Activated T-cell treated with anti-CD3 and anti-CD28 coated beads, Interleukin-2, amount 50 U/mL, for 72 hours (primary cell): Measurements from ENCODE around the gene HDGF. TPM values are rescaled to one million over a fixed set of nuclear protein-coding genes. Genes with fewer than 3 reads are reported as not detected.
A peak's percentile ranks its signal among the peaks of the same experiment; 100 is the strongest.

Experiments
- ATAC-seq, 2 donors: fragments of 150-1000 bp; cut with Tn5 transposase; replicated peaks in 1 of 2; 2 replicates each; pipeline ENCODE4 v1.10.0; 2021; ENCODE audit warnings: moderate library complexity in 2 of 2, mild to moderate bottlenecking in 1 of 2
- DNase-seq, 2 donors: peaks; one replicate each; pipeline ENCODE4 v3.0.0; 2021 to 2022; ENCODE audit warnings: mixed read lengths in 1 of 2
- H3K27ac Mint-ChIP-seq: one replicate; pipeline ENCODE4 v1.8.0; 2022; ENCODE audit warnings: mild to moderate bottlenecking, moderate library complexity, mixed read lengths
- H3K27me3 Mint-ChIP-seq: one replicate; pipeline ENCODE4 v1.8.0; 2022; ENCODE audit warnings: low read depth, mixed read lengths
- H3K36me3 Mint-ChIP-seq, 2 donors: one replicate each; pipeline ENCODE4 v1.8.0; 2022; ENCODE audit warnings: mixed read lengths in 2 of 2, mild to moderate bottlenecking in 1 of 2; ENCODE audit not compliant: insufficient read depth in 2 of 2
- H3K4me1 Mint-ChIP-seq: one replicate; pipeline ENCODE4 v1.8.0; 2022; ENCODE audit warnings: low read depth, mixed read lengths
- H3K4me3 Mint-ChIP-seq, 2 donors: one replicate each; pipeline ENCODE4 v1.8.0; 2022; ENCODE audit warnings: mild to moderate bottlenecking in 2 of 2, mixed read lengths in 2 of 2, moderate library complexity in 2 of 2
- H3K9me3 Mint-ChIP-seq, 2 donors: one replicate each; pipeline ENCODE4 v1.8.0; 2022; ENCODE audit warnings: mixed read lengths in 2 of 2
- total RNA-seq, 2 donors: library from RNA; stranded (reverse); gene quantifications; one replicate each; pipeline ENCODE4 v1.2.3, GENCODE V29; 2022

HDGF gene
- total RNA-seq, 2 donors from 2014 or later: 185 to 217 TPM

DNA sequence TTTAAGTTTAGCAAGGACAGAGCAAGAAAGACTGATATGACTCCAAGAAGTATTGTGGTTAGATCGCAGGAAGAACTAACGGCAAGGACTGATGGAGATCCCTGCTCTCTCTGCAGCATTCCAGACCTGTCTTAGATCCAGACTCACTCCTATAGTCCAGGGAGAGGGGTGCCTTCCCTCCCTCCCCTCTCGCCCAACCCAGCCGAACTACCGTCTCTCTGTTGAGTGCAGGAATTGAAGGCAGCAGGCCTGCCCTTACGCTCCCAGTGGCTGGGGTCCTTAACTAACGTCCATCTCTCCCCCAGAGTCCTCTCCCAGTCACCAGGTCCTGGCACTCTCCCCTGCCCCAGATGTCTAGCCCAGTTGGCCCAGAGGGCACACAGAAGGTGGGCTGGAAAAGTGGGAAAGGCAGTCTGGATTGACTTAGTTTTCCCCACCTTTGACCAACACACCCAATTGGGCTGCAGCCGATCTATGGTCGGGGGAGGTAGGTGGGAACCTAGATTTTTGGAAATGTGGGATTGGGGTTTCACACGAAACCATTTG is 47.2 kb downstream of the HDGF start:
- DNase-seq (no peak), ATAC-seq (no peak)
- H3K4me1 Mint-ChIP-seq: peaks cover 33% of the 10 kb centered on the region
- H3K27me3 Mint-ChIP-seq: peaks cover 44% of the 10 kb centered on the region
- no peaks in the 10 kb centered on the region for H3K9me3 Mint-ChIP-seq
- no peaks in the 10 kb centered on the region for H3K36me3 Mint-ChIP-seq
- no peak overlapping the region for H3K27ac Mint-ChIP-seq
- peak overlapping the region; percentile 61 to 95 for H3K4me3 Mint-ChIP-seq

DNA sequence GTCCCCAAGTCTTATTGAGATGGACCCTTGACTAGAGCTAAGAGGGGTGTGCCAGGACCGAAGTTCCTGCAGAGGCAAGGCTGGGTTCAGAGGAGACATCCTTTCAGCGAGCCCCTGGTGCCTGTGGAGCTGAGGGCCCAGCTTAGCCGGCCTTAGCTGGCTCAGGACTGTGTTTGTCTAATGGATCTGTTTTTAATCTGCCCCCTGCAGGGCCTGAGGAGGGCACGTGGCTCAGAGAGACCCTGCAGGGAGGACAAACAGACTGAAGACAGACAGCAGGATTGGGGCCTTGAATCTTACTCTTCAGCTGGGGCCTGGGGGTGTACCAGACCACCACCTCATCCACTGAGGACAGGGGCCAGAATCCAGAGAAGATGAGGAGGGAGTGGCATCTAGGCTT is 47.7 kb downstream of the HDGF start:
- peaks cover 33% of the 10 kb centered on the region for H3K4me1 Mint-ChIP-seq
- H3K27ac Mint-ChIP-seq: no peak overlapping the region
- H3K36me3 Mint-ChIP-seq: no peaks in the 10 kb centered on the region
- ATAC-seq (no peak), DNase-seq (no peak)
- peak overlapping the region; percentile 37 to 95 for H3K4me3 Mint-ChIP-seq
- no peaks in the 10 kb centered on the region for H3K9me3 Mint-ChIP-seq
- H3K27me3 Mint-ChIP-seq: peaks cover 44% of the 10 kb centered on the region

DNA sequence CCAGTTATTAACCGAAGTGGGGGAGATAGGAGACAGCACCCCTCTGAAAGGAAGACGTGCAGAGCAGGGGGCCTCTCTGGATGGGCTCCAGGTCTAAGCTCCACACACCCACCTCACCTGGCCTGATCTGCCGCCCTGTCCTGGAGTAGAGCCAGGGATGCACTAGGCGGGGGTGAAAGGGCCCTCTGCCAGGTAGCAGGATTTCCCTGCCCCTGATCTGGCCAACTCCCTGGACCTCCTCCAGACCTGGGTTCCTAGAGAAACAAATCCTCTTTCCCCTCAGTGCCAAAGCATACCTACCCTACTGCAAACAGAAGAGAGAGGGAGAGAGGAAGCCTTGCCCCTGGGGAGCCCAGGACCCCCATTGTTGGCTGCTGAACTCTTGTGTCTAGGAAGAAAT is 48.1 kb downstream of the HDGF start:
- no peak overlapping the region for H3K4me3 Mint-ChIP-seq
- peaks cover 44% of the 10 kb centered on the region for H3K27me3 Mint-ChIP-seq
- no peak for DNase-seq
- no peak overlapping the region for H3K27ac Mint-ChIP-seq
- no peaks in the 10 kb centered on the region for H3K9me3 Mint-ChIP-seq
- H3K36me3 Mint-ChIP-seq: no peaks in the 10 kb centered on the region
- H3K4me1 Mint-ChIP-seq: peaks cover 33% of the 10 kb centered on the region
- ATAC-seq: no peak

DNA sequence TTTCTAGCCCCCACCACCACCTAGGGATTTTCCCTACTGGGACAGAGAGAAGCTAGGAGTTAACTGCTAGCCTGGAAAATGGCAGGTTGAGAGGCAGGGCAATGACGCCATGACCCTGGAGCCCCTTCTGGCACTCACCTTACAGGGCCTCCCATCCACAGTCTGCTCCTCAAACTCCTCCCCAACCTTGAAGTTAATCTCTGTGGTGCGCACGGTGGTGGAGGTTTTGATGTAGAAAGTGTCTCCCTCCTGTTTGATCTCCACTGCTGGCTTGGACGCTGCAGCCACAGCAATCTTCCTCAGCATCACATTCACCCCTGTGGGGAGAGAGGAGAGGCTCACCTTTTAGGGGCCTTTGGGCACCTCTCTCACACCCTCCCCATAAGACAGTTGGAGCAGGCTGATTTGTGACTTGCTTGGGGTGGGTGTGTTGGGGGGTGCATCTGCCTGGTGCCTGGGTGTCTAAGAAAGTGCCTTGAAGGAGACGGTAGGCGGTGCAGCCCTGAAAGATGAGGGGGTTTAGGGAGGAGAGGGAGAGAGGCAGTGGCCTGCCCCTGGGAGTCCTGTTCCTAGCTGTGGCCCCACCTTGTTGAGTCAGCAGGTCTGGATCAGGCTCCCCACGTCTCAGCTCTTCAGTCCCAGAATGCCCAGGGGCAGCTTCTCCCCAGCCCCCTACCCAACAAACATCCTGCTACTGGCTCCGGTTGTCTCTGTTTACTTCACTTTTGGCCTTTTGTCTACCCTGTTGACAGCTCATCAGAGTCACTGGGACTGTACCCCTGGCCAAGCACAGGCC is 50.5 kb downstream of the HDGF start:
- Mint-ChIP-seq H3K9me3 (no peaks in the 10 kb centered on the region), H3K27me3 (peaks cover 42% of the 10 kb centered on the region)
- DNase-seq: no peak

DNA sequence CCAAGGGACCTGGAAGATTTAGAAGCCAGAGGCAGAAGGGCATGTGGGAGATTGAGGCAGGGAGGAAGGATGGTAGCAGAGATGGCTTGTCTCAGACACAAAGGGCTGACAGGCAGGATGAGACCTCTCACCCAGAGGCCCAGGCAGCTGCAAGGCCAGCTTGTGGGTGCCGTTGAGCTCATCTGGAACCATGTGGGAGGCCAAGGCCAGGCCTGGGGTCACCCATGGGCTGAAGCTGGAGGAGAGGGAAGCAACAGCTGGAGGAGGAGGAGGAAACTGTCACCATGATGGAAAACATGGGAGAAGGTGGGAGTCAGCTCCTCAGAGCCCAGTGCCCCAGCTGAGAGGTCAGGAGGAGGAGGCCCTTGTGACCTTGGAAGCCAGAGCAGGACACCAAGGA is 52.5 kb downstream of the HDGF start:
- H3K27ac Mint-ChIP-seq: no peak overlapping the region
- H3K9me3 Mint-ChIP-seq: no peaks in the 10 kb centered on the region
- H3K27me3 Mint-ChIP-seq: peaks cover 33% of the 10 kb centered on the region
- ATAC-seq: no peak
- peaks cover 8% of the 10 kb centered on the region for H3K4me1 Mint-ChIP-seq
- H3K4me3 Mint-ChIP-seq: no peak overlapping the region
- H3K36me3 Mint-ChIP-seq: no peaks in the 10 kb centered on the region
- no peak for DNase-seq

More for the DNA sequence above, 50.5 kb downstream of the HDGF start:
- no peaks in the 10 kb centered on the region for H3K36me3 Mint-ChIP-seq
- ATAC-seq: no peak
- H3K4me3 Mint-ChIP-seq: no peak overlapping the region
- H3K4me1 Mint-ChIP-seq: peaks cover 23% of the 10 kb centered on the region
- no peak overlapping the region for H3K27ac Mint-ChIP-seq

DNA sequence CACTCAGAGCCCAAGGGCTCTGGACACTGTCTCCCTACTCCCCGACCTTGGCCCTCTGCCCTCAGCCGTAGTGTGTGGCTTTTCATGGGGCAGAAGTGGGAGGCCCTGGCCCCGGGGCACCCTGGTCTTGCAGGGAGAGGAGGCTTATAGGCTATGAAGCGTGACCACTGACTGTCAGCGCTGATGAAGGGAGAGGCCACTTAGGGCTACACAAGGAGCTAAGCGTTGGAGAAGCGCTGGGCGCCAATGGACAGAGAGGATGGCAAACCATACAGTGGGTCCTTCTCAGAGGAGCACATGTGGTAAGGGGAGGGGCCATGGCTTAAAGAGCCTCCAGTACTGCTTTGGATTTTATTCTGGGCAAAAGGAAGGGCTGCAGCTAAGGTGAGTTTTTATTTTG is 54.0 kb downstream of the HDGF start:
- Mint-ChIP-seq H3K27ac (no peak overlapping the region), H3K27me3 (peaks cover 38% of the 10 kb centered on the region), H3K9me3 (no peaks in the 10 kb centered on the region), H3K36me3 (no peaks in the 10 kb centered on the region), H3K4me1 (peaks cover 20% of the 10 kb centered on the region), H3K4me3 (no peak overlapping the region)
- DNase-seq: no peak
- ATAC-seq: no peak

DNA sequence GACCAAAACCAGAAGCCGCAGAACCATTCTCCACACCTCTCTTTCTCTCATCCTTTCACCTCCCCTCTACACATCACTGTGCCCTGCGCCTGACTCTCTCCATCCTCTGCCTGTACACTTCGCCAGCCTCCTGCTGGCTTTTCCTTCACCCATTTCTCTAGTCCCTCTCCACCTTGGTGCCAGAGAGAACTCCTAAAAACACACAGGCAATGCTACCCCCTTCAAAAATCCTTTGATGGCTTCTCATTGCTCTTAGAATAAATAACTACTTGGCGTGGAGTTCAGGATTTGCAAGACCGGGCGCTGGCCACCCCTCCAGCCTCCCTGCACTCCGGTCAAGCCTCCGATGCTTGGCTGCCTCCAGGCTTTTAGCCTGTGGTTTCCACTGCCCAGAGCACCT is 54.7 kb downstream of the HDGF start:
- H3K36me3 Mint-ChIP-seq: no peaks in the 10 kb centered on the region
- ATAC-seq: no peak
- peaks cover 45% of the 10 kb centered on the region for H3K27me3 Mint-ChIP-seq
- H3K4me1 Mint-ChIP-seq: peaks cover 27% of the 10 kb centered on the region
- no peak for DNase-seq
- H3K4me3 Mint-ChIP-seq: no peak overlapping the region
- H3K9me3 Mint-ChIP-seq: no peaks in the 10 kb centered on the region
- H3K27ac Mint-ChIP-seq: no peak overlapping the region

DNA sequence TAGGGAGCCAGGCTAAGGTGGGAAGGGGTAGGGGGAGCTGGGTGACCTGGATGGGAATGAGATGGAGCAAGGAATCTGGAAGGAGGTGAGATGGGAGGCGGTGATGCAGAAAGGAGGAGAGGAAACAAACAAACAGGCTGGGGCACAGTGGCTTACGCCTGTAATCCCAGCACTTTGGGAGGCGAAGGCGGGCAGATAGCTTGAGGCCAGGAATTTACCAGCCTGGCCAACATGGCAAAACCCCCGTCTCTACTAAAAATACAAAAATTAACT is 56.8 kb downstream of the HDGF start:
- DNase-seq: no peak
- H3K27me3 Mint-ChIP-seq: peaks cover 63% of the 10 kb centered on the region
- H3K27ac Mint-ChIP-seq: no peak overlapping the region
- H3K4me1 Mint-ChIP-seq: peaks cover 24% of the 10 kb centered on the region
- no peak overlapping the region for H3K4me3 Mint-ChIP-seq
- no peak for ATAC-seq
- no peaks in the 10 kb centered on the region for H3K9me3 Mint-ChIP-seq
- H3K36me3 Mint-ChIP-seq: no peaks in the 10 kb centered on the region

DNA sequence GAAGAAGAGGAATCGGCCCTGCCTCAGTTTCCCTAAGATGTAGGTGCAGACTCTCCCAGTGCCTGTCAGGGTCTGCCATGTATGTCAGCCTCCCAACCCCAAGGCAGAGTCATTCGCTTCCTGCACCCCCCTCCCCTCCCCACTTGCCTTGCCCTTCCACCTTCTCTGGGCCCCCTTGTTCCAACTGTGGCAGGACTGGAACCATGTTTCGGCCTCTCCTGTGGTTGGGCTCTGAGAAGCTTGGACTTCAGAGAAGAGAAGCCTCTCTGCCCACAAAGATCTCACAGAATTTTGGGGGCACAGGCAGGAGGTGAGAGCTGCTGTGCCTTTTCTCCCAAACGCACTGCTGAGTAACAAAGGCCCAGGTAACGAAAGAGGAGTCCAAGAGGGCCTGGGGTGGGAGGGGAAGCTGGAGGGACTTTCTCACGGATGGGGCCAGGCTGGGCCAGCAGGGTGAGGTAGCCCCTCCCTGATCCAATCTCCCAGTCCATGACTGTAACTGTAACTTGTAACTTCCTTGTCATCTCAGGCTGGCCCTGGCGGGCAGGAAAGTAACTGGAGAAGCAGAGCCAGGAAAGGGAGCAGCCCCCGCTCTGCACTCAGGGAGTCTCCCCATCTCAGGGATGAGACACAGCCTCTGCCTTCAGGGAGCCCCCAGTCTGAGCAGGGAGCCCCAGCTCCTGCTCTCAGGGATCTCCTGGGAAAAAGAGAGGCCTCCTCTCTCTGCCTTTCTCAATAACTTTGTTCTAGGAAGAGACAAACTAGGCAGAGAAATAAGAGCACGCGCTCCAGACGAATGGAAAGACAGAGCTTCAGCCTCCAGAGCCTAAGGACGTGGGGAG is 57.4 kb downstream of the HDGF start:
- H3K9me3 Mint-ChIP-seq: no peaks in the 10 kb centered on the region
- H3K4me3 Mint-ChIP-seq: no peak overlapping the region
- ATAC-seq (no peak), DNase-seq (no peak)
- peaks cover 30% of the 10 kb centered on the region for H3K4me1 Mint-ChIP-seq
- peaks cover 69% of the 10 kb centered on the region for H3K27me3 Mint-ChIP-seq
- H3K27ac Mint-ChIP-seq: no peak overlapping the region
- H3K36me3 Mint-ChIP-seq: no peaks in the 10 kb centered on the region

DNA sequence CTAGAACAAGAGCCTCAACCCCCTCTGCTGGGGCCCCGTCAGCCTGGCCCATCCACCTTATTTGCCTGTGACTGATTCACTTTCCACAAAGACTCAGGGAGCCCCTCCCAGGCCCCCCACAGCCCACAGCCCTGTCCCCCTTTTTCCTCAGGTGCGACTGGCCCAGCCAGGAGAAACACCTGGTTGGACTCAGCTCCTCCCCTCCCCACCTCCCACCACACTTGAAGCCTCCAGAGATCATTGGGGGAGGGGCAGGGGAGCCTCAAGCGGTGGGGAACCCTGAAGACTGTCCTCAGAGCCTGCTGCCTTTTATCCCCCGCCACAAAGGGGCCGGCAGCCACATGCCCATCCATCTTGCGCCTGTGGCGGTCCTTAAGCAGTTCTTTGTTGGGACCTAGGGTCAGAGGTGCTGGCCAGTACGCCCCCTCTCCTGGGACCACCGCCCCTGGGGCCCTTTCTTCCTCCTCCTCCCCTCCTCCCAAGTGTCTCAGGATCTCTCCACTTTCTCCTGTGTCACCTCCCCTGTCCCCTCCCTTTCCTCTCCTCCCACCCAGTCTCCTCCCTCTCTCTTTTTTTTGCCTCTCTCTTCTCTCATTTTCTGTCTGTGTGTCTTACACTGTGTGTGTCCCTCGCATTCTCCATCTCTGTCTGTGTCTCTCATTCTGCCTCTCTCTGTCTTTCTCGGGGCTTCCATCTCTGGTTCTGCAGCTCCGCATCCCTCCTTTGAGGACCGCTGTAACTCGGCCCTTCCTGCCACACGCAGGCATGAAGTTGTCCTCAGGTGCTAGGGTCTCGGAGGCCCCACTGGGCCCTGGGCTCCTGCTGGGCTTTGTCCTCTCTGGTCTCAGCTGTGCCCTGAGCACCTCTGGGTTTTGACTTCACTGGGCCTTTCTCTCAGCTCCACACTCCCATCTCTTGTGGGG is 58.3 kb downstream of the HDGF start:
- Mint-ChIP-seq H3K36me3 (no peaks in the 10 kb centered on the region), H3K9me3 (no peaks in the 10 kb centered on the region), H3K27ac (no peak overlapping the region), H3K27me3 (peaks cover 74% of the 10 kb centered on the region), H3K4me3 (peak overlapping the region in 1 of 2 donors; percentile 33), H3K4me1 (peaks cover 30% of the 10 kb centered on the region)
- no peak for DNase-seq
- ATAC-seq: no peak

DNA sequence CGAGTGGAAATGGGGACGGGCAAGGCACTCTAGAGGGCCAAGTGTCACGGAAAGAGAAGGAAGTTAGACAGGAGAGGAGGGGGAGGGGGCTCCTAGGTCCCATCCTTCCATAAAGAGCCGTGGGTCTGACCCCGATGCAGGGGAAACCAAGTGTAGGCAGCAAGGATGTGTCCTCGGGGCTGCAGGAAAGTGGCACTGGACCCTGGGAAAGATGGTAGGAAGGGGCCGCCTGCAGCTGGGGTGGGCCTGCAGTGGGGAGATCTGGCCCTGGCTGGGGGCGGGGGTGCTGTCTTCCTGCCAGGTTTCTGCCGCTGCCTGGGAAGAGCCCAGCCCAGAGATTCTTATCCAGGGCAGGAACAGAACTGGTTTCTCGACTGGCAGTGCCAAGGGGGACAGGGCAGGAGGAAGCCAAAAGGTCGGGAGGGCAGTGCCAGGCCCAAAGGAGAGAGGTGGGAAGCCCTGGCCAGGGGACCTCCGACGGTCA is 59.0 kb downstream of the HDGF start:
- ATAC-seq (no peak), DNase-seq (no peak)
- Mint-ChIP-seq H3K4me1 (peaks cover 30% of the 10 kb centered on the region), H3K27ac (no peak overlapping the region), H3K4me3 (no peak overlapping the region), H3K9me3 (no peaks in the 10 kb centered on the region), H3K36me3 (no peaks in the 10 kb centered on the region), H3K27me3 (peaks cover 70% of the 10 kb centered on the region)
